SK-N-SH (cell line): Measurements from ENCODE around the gene NUDT16.

Source experiments
- CHD2 ChIP-seq: fragments of 150-350 bp; IDR thresholded peaks from 2 replicates; pipeline ENCODE4 v1.6.1; 2018; ENCODE audit warnings: low read length; ENCODE audit not compliant: partially characterized antibody
- EP300 ChIP-seq, 2 experiments: IDR thresholded peaks; 2 replicates each; pipeline versions ENCODE4 v1.4.0 to v1.6.1; 2012; ENCODE audit warnings: borderline replicate concordance in 1 of 2, low read depth in 1 of 2, low read length in 1 of 2
- NRF1 ChIP-seq: IDR thresholded peaks from 2 replicates; pipeline ENCODE4 v1.6.1; 2012; ENCODE audit warnings: low read depth, mild to moderate bottlenecking, low read length
- POLR2AphosphoS5 ChIP-seq: IDR thresholded peaks from 2 replicates; pipeline ENCODE4 v1.6.1; 2012; ENCODE audit warnings: low read depth, low read length
- TAF1 ChIP-seq: IDR thresholded peaks from 2 replicates; pipeline ENCODE4 v1.6.1; 2012; ENCODE audit warnings: low read depth, mild to moderate bottlenecking, low read length, moderate library complexity, borderline replicate concordance
- TF ChIP-seq, protein P1 (sequence below): fragments of 200-600 bp; sonication (generic); IDR thresholded peaks from 2 replicates; pipeline ENCODE4 v1.6.1; 2017; ENCODE audit warnings: antibody characterized with exemption, mild to moderate bottlenecking, moderate library complexity

GRCh38 chr3:131406274-131406673, 24.7 kb downstream of the NUDT16 start:
- no peak for TF ChIP-seq TAF1
- no peak for TF ChIP-seq CHD2
- TF ChIP-seq, protein P1, sequence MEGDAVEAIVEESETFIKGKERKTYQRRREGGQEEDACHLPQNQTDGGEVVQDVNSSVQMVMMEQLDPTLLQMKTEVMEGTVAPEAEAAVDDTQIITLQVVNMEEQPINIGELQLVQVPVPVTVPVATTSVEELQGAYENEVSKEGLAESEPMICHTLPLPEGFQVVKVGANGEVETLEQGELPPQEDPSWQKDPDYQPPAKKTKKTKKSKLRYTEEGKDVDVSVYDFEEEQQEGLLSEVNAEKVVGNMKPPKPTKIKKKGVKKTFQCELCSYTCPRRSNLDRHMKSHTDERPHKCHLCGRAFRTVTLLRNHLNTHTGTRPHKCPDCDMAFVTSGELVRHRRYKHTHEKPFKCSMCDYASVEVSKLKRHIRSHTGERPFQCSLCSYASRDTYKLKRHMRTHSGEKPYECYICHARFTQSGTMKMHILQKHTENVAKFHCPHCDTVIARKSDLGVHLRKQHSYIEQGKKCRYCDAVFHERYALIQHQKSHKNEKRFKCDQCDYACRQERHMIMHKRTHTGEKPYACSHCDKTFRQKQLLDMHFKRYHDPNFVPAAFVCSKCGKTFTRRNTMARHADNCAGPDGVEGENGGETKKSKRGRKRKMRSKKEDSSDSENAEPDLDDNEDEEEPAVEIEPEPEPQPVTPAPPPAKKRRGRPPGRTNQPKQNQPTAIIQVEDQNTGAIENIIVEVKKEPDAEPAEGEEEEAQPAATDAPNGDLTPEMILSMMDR, result no peak
- TF ChIP-seq EP300 (IDR thresholded peaks at IDR 0.05; ENCODE audit: borderline replicate concordance in 1 of 2, low read depth in 1 of 2, low read length in 1 of 2), result no peak
- TF ChIP-seq POLR2AphosphoS5, result no peak
- TF ChIP-seq NRF1, result no peak
